GM19395 (cell line): Measurements from ENCODE around the gene VAV3.
"Not testable (repeated sequence)": the region's sequence is repeated elsewhere in the genome, so short reads cannot be mapped to it uniquely, and the experiment has no call there.

ENCODE experiments used
- ATAC-seq: cut with Tn5 transposase; IDR thresholded peaks from one replicate; pipeline ENCODE4 v1.9.1; 2021; ENCODE audit warnings: mild to moderate bottlenecking, moderate library complexity; ENCODE audit not compliant: unreplicated experiment

The VAV3 gene

DNA sequence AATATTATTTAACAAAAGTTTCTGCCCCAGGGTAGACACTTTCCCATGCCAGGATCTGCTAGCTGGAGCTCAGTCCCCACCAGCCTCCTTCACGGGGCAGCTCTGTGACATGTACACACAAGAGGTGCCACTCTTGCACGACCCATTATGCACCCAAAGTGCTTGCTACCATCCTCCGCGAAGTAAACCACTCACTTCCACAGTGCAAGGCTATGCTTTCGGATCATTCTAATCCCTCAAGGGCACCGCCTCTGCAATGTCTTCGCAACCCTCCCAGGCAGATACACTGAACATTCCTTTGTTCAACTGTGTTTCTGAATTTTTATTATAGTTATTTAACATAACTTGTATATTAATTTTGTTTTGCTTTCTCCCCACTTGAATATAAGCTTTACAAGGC lies 303.8 kb downstream of the VAV3 start:
- ATAC-seq = no peak

DNA sequence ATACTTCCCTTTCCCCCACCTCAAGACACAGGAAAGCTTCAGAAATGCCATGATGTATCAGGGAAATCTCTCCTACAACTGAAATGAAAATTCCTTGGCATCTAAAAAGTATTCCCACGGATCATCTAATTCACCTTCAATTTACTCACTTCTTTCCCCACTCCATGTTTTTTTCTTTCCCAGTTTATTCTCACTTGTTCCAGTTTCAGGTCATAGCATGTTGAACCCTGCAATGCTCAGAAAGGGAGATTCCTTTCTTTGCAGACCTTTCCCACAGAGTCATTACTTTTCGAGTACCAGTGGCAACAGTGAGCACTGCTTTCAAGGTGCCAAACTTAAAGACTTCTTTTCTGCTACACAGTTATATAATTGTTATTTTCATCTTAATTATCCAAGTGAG lies 305.0 kb downstream of the VAV3 start:
- no peak for ATAC-seq

DNA sequence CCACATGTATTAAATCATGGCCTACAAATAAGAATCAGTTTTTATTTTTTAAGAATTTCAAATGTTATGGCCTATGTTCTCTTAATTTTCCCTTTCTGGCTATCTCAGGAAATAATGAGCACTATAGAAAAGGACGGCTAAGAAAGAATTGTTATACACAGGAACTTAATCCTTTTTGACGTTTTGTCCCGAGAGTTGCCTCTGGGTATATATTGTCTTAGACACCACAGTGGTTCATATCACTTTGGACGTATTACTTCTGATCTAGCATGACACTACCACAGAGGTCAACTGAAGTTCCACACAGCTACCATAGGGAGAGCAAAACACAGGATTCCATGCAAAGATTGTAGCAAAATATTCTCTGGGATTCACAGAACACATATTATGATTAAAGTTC lies 307.6 kb downstream of the VAV3 start:
- no peak for ATAC-seq

DNA sequence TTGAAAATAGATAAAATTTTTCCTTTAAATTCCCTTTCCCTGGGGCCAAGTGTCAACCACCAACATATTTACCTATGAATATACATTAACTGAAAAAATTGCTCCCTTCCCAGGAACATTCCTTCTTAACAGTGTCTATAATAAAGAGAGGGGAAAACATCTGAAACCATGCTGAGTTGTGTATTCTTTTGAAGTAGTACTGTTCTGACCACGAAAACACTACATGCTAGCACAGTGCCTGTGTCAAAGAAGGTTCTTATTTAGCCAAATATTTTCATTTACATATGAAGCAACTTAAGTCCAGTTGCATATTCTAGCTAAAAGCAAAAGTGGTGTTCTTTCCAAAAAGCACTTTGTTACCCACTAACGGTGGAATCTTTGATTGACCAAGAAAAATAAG lies 311.2 kb downstream of the VAV3 start:
- no peak for ATAC-seq

DNA sequence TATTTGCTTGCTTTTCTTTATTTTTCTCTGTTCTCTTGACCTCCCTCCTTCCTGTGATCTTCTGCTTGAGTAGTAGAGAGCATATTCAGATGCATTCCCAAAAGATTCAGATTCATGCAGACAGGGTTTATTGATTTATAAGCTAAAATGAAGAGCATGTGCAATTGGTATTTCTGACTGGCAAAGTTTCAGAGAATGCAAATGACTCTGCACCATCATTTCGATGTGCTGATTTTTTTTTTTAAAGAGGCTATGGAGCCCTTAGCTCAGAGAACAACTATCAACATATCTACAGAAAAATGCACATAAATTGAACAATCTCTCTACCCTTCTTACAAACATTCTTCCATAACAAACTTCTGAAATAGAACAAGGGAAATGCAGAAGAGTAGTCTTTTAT lies 312.0 kb downstream of the VAV3 start:
- no peak for ATAC-seq

DNA sequence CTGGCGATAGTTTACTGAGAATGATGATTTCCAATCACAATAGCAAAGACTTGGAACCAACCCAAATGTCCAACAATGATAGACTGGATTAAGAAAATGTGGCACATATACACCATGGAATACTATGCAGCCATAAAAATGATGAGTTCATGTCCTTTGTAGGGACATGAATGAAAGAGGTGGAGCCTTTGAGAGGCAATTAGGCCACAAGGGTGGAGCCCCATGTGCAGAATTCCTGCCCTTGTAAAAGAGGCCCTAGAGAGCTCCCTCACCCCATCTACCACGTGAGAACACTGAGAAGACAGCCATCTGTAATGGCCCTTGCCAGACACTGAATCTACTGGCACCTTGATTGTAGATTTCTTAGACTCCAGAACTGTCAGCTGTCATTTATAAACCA lies 314.2 kb downstream of the VAV3 start:
- not testable (repeated sequence) for ATAC-seq

DNA sequence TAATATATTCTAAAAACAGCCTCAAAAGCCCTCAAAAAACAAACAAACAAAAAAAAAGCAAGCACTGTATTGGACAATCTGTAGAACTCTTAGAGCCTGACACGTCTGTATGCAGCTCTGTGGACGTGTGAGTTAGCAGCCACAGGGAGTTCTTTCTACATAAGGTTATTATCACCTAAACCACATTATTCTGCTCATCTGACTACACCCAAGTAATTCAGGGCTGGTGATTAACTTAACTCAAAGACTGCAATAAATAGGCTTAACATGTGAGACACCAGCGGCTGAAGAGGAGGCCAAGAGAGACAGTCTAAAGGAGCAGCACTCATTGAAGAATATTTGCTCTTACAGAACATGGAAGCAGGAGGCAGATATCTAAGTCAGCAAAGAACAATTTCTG lies 316.0 kb downstream of the VAV3 start:
- ATAC-seq = no peak

DNA sequence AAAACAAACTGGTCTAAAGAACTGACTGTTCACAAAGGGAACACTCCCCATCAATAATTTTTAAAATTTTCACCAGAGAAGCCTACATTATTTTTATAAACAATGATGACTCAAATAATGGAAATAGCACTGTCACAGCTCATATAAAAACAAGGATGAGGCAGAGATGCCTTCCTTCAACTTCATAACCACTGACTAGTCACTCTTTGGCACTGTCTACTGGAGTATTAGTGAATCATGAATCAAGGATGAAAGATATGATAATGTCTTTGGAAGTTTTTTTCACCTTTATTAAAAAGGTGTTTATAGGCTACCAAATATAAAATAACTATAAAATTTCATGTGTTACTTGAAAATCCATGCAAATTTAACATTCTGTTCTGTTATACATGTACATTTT lies 316.9 kb downstream of the VAV3 start:
- no peak for ATAC-seq

DNA sequence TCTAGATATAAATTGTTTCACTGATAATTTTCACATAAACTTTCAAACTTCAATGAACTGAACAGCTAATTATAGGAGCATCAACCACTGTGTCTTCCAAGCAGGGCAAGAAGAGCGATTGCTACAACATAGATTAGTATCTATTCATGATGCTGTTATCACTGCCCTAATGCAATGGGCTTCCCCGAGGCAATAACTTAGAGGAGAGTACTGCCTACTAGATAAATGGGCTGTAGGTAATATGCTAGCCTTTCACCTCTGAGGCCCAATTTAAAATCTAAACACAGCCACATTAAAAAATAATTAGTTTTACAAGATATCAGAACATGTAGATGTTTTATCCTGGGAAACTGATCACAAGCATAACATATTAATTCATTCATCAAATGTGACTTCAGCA lies 318.0 kb downstream of the VAV3 start:
- no peak for ATAC-seq

DNA sequence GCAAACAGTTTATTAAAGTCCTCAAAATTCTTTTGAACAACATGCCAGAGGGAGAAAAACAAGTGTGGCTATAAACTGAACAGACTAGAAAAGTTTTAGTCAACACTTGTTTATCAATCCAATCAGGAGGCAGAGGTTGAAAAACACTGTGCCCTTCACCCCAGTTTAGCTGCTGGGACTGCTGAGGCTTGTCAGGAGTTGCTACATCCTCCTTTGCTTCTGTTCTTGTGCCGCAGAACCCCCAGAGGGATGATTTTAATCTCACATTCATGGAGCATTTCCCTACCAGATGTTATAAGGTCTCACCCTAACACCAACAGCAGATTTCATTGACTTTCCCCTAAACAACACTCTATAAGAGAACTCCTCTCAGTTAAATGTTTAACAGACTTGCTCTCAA lies 321.2 kb downstream of the VAV3 start:
- ATAC-seq = no peak

DNA sequence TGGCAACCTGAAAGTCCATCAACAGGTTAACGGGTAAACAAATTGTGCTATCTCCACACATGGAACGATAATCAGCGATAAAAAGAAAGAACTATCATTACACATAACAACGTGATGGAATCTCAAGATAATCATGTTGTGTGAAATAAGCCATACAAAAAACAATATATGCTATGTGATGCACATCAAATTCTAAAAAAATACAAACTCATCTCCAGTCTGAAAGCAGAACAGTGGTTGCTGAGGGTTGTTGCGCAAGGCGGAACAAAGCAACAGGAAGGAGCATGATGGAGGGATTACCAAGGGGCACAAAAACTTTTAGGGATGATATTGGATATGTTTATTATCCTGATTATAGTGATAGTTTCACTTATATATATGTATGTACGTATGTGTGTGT lies 324.8 kb downstream of the VAV3 start:
- ATAC-seq = no peak

DNA sequence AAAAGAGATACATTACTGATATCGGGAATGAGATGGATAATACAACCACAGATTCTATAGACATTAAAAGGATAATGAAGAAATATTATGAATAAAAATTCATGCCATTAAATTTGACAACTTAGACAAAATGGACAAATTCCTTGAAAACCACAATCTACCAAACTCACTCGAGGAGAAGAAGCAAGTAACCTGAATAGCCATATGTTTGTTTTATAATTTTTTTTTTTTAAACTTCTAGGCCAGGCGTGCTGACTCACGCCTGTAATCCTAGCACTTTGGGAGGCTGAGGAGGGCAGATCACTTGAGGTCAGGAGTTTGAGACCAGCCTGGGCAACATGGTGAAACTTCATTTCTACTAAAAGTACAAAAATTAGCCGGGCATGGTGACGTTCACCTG lies 327.9 kb downstream of the VAV3 start:
- no peak for ATAC-seq

DNA sequence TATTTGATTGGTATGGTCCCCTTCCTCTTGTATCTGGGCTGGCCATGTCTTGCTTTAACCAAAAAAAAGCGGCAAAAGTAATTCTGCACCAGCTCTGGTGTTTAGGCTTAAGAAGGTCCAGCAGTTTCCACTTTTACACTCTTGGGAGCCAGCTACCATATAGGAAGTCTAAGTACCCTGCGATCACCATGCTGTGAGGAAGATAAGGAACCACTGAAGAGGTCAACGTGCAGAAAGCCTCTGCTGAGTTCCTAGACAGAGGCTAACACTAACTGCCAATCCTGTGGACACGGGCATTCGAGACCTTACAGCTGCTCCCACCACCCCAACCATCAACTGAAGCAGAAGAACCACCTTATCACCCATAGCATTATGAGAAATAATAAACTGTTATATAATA lies 331.4 kb downstream of the VAV3 start:
- no peak for ATAC-seq

DNA sequence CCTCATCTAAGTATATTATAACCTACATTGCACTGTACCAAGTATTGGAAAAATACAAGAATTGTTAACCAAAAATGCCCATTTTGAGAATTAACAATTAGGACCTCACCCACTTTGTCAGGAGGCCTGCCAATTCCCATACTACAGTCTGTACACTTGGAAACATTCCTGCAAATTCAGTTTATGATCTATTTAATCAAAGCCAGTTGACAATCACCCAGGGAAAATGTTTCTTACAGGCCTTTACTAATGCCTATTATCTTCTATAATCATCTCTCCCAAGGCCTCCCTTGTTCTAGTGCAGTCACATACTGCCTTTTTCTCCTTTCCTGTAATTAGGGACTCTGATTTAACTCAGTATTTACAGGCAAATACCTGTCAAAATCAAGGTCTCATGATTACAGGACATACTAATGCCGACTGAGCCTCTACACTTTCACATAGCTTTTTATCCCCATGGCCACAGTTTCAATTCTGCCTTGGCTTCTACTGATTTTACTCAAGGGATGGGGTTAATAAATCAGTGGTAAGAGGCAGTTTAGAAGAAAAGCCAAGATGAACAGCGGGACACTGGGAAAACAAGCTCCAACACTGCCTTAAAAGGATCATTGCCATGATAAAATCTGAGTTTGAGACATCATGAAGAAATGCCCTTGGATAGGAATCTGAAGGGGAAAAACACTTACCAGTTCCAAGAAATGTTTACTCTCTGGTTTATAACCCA lies 338.7 kb downstream of the VAV3 start:
- peak; percentile 87 for ATAC-seq

DNA sequence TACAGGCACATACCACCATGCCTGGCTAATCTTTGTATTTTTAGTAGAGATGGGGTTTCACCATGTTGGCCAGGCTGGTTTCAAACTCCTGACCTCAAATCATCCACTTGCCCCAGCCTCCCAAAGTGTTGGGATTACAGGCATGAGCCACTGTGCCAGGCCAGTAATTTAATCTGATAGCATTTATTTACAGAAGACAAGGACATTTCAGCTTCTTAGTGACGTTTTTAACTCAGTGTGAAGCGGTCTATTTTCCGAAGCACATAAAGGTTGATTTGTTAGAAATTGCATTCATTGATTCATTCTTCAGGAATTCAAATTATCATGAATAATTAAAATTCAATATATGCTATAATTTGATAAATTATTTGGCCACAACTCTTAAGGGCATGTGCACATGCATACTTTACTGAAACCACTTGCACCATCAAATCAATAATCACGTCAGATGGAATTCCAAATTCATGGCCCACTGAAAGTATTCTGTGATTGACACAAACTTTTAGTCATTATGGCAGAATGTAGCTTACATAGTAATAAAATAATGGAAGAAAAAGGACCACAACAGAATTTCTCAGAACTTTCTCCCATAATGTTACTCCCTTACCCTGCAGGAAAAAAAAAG lies 339.5 kb downstream of the VAV3 start:
- ATAC-seq = no peak

DNA sequence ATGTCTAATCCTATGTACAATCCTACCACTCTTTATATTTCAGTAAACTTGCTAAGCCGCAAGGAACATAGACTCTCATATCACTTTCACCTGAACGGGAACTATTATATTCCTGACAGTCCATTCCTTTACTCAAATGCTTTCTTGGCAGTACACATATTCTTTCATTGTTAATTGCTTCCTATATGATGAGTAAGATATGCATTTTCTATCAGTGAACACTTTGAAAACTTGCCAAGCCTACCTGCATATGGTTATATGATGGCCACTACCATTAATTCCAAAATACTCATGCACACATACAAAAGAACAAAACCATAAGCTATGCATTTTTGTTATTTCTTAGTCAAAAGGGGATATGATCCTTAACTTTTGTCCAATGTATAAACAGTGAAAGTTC lies 341.5 kb downstream of the VAV3 start:
- no peak for ATAC-seq

DNA sequence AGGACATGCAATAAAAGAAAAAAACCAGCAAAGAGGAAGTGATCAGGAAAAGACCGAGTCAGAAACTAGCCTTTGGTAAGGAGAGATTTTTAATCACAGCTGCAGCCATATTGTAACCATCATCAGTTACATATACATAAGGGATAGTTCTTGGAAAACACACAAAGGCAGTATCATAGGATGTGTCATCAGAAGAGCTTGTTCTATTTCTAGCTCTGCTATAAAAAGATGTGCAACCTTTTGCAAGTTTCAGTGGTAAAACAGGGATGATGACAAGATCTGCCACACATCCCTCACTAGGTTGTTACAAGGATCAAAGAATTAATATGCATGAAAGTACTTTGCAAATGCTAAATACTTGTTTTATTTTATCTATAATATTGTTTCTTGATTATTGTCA lies 342.0 kb downstream of the VAV3 start:
- no peak for ATAC-seq

DNA sequence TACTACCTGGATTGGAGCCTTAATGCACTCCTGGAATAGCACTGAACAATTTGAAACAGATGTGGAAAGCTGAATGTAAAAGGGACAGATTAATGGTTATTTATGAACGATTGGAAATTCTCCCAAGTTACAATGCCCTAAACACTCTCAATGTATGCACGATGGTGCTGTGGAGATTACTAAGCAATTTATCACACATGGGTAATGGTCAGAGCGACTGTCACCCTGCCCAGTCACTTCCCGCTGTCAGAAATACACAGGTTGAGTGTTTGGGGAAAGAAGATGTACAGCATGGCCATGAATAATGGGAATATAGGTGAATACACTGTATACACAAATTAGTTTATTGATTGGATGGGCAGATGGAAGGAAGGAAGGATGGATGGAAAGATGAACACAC lies 342.4 kb downstream of the VAV3 start:
- no peak for ATAC-seq

DNA sequence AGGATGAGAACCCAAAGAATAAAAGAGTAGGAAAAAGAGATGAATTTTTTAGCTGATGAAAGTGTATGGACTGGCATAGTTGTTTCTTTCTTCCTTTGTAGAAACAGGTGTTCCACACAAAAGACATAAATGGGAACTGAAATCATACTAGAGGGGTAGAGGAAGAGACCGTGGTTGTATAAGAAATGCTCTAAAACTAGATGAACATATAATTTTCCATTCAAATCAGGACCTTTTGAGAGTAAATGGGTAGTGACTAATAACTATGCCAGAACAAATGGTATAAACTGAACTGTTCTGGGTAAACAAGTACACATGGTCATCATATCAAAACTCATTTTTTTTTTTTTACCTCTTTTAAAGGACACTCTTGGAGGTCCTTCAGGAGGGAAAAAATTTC lies 344.2 kb downstream of the VAV3 start:
- peak; percentile 74 for ATAC-seq

DNA sequence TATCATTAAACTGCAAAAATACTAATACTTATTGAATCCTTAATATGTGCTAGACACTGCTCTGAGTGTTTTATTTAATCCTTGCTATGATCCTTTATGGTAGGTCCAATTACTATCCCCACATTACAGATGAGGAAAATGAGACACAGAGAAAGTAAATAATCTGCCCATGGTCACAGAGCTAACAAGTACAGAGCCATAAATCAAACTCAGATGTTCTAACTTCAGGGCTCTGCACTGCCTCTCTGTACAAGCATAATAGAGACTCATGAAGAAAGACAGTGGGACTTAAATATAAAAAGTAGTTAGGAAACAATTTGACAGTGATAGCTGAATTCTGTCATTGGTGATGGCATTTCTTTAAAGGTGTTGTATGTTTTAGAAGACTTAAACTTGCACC lies 346.4 kb downstream of the VAV3 start:
- ATAC-seq = no peak

DNA sequence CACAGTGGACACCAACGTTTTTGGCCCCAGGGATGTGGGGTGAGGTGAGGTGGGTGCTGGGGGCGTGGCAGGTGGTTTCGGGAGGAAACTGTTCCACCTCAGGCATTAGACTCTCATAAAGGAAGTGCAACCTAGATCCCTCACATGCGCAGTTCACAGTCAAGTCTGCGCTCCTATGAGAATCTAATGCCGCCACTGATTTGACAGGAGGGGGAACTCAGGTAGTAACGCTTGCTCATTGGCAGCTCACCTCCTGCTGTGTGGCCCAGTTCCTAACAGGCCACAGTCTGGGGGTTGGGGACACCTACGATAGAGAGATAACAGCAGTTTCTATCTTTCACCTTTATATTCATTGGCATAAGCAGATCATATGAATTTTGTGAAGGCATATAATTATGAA lies 347.1 kb downstream of the VAV3 start:
- ATAC-seq = no peak

DNA sequence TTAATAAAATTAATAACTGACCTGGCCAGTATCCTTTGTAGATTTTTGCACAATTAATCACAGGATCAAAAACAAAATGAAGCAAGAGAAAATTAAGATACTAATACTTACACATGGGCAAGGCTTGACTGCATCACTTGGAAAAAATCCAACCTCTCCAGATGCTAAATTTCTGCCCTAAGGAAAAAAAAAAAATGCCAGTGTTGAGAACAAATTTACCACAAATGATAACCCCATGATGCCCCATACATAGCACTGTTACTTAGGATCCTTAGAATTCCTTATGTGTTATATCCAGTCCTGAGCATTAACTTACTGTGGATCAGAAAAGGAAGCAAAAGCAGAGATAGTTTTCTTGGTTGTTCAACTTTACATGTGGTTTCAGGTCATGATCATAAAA lies 347.5 kb downstream of the VAV3 start:
- ATAC-seq = no peak

DNA sequence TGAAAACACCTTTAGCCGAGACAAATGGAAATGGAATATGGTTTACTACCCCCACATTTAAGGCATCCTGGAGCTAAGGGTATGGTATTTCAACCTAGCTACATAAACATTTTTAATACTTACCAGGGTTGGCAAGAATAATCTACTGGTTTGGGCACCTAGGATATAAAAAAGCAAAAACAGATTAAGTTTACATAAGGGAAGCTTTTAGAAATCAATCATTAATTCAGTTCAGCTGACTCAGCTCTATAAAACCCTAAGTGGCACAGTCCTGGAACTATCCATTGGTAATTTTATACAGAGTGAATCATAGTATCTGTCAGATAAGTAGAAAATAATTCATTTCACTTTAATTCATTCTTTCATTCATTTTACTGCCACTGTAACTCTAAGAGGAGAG lies 355.2 kb downstream of the VAV3 start:
- no peak for ATAC-seq
